T-helper 22 cell (primary cell): ENCODE measurements around the gene PPP6C.
"Not testable (repeated sequence)": the region's sequence is repeated elsewhere in the genome, so short reads cannot be mapped to it uniquely, and the experiment has no call there.

ENCODE experiments used
- DNase-seq: peaks from one replicate; pipeline ENCODE4 v3.0.0-alpha.2; 2020; ENCODE audit warnings: low read depth

Gene PPP6C

DNA sequence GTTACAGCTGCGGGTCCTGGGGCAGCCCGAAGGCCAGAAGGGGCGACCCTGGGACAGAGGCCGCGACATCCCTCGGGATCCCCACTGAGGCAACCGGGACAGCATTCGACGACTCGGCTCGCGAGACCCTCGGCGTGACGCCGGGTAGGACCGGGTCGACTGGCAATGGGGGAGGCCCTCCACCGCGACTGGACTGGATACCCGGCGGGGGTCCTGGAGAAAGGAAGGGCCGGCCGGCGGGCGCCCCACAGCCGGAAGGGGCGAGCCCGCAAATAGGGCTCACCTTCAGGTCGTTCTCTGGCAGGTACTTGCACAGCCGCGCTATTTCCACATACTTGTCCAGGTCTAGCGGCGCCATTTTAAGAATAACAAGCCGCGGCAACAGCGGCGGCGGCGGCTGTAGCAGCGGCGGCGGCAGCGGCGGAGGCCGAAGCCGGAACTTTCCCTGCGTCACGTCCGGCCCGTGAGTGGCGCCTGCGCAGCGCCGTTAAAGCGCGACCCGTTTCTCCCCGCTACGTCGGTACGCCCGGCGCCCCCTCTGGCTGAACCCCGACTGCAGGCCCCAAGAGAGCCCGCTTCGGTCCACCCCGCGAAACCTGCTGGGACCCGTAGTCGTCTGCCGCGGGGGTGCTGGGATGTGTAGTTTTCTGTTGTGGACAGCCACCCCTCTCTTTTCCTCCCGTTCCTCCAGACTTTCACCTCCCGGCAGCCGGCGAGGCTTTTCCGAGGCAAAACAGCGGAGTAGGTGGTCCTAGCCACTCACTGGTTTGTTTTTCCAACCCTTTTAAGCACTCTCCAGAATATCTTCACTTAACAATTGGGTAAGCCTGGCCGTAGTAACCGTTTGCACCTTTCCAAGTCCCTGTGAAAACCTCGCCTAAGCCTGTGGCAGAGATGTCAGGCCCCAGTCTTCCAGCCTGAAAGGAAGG lies at the start of gene PPP6C:
TSS of gene PPP6C (minus strand) at position 443 of the 929 bp plus-strand sequence. CDS start at position 358, 85 bp downstream.
- DNase-seq: peak; percentile 95

DNA sequence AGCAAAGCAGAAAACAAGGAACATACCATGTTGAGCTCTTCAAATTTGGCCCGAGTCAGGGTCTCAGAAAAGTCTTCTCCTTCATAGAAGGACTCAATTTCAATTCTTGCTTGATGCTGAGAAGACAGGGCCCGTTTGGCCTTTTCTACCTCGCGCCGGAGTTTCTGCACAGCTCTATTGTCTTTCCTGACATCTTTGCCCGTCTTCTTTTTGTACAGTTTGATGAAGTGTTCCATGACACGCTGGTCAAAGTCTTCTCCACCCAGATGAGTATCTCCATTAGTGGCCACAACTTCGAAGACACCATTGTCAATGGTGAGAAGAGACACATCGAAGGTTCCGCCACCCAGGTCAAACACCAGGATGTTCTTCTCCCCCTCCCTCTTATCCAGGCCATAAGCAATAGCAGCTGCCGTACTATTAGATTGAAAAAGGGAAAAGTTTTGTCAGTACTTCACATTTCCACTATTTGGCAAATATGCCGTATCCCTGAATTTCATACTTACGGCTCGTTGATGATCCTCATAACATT lies 49.4 kb upstream of the PPP6C start:
- no peak for DNase-seq

DNA sequence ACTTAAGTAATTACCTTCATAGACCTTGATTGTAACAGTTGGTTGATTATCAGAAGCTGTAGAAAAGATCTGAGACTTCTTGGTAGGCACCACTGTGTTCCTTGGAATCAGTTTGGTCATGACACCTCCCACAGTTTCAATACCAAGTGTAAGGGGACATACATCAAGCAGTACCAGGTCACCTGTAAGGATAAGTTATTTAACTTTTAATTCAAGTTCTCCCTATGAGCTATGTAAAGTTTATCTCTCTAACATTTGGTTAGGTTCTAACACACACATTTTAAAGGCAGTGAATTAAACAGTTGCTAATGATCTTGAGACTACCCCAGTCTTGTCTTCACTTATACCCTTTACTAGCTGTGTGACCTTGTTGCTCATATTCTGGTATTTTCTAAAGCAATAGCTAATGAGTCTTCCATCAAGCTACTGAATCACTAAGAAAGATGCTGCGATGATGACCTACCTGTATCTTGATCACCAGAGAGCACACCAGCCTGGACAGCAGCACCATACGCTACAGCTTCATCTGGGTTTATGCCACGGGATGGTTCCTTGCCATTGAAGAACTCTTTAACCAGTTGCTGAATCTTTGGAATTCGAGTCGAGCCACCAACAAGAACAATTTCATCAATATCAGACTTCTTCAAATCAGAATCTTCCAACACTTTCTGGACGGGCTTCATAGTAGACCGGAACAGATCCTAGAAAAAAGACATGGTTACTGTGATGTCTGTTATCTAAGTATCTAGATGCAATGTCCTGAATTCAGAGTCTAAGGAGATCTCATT lies 48.7 kb upstream of the PPP6C start:
- DNase-seq: no peak

GRCh38 chr9:125236520-125237159 lies 47.0 kb upstream of the PPP6C start:
- DNase-seq: not testable (repeated sequence)

DNA sequence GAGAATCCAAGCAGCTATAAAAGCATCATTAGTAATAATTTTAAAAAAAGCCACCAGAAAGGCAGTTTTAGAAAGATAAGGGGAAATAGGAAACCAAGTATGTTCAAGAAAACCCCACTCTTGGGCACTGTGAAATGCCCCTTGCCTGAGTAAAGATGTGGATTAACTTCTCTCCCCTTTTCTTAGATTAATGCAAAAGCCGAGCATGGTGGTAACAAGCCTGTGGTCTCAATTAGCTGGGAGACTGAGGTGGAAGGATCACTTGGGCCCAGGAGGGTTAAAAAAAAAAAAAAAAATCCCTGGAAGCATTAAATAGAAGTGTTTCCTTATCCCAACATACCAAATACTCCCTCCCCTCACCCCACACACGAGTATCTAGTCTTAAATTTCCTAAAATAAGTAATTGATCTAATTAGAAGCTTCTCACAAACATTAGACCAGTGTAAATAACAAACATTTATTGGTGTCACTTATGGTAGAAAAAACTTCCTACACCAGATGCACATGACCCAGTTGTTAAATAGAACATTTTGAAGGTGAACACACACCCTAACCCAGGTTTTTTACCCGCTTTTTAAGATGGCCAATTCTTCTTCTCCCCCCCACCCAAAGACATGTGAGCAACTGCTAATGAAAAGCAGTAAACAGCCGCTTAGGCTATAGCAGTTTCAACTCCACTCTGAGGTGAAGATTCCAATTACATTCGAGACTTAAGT lies 46.4 kb upstream of the PPP6C start:
- no peak for DNase-seq

DNA sequence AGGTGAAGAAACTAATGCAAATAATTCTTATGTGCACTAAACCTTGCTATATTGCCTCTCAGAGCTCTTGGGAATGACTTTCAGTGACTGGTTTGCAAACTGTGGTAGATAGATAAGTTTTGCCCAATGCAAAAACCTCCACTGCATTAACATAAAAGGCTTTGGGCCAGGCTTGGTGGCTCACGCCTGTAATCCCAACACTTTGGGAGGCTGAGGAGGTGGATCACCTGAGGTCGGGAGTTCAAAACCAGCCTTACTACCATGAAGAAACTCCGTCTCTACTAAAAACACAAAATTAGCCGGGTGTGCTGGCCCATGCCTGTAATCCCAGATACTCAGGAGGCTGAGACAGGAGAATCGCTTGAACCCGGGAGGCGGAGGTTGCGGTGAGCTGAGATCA lies 44.5 kb upstream of the PPP6C start:
- not testable (repeated sequence) for DNase-seq

DNA sequence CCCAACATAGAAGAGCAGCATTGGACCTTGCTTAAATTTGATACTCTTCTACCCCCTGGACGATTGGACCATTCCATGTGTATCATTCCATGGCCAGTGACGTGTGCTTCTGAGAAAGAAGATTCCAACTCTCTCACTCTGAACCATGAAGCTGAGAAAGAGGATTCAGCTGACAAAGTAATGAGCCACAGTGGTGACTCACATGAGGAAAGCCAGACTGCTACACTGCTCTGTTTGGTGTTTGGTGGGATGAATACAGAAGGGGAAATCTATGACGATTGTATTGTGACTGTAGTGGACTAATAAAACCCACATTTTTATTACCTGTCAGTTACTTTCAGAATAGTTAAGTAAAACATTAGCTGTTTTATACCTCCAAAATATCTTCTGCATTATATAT lies 44.1 kb upstream of the PPP6C start:
- no peak for DNase-seq

DNA sequence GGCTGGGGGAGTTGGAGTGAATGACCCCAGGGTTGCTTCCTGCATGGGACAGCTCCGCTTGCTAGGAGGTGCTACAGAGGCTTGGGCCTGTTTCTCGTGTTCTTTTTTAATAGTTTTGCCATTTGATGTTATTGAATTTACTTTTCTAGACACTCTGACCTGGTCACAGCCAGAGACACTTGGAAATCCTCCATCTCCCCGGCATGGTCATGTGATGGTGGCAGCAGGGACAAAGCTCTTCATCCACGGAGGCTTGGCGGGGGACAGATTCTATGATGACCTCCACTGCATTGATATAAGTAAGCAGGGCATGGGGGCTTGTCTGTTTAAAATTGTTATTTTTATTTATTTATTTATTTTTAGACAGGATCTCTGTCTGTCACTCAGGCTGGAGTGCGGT lies 38.2 kb upstream of the PPP6C start:
- DNase-seq: no peak

- not testable (repeated sequence) for DNase-seq
These were observed 35.3 kb upstream of the PPP6C start for GRCh38 chr9:125224858-125225257.

- DNase-seq: no peak
These were observed 29.0 kb upstream of the PPP6C start for GRCh38 chr9:125218621-125219020.

- DNase-seq: no peak
These were observed 24.6 kb upstream of the PPP6C start for GRCh38 chr9:125214186-125214585.

DNA sequence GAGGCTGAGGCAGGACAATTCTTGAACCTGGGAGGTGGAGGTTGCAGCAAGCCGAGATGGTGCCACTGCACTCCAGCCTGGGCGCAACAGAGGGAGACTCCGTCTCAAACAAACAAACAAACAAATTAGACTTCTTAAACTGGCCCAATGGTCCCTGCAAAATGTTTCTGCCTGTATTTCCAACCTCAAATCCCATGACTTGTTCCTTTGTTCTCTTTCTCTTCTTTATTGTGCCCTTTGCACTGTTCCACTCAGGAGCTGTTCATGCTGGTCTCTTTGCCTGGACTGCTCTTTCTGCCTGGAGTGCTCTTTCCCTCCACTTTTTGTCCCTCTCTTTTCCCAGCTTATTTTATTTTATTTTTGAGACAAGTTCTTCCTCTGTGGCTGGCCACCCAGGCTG lies 14.9 kb upstream of the PPP6C start:
- no peak for DNase-seq

GRCh38 chr9:125202846-125203618 lies 13.4 kb upstream of the PPP6C start:
- DNase-seq: no peak

GRCh38 chr9:125200216-125201047 lies 10.8 kb upstream of the PPP6C start, which contains the start of gene RABEPK:
Gene RABEPK, plus strand, starts transcription at chr9:125200542. Its CDS starts 2,472 bp downstream, at chr9:125203014.
- DNase-seq: peak; percentile 78

GRCh38 chr9:125195591-125195990 lies 6.0 kb upstream of the PPP6C start:
- not testable (repeated sequence) for DNase-seq

- DNase-seq: not testable (repeated sequence)
These were observed 4.9 kb upstream of the PPP6C start for GRCh38 chr9:125194466-125194865.

- DNase-seq: no peak
These were observed 778 bp upstream of the PPP6C start for GRCh38 chr9:125190361-125190801.

GRCh38 chr9:125189011-125189360 lies 617 bp downstream of the PPP6C start:
- no peak for DNase-seq

GRCh38 chr9:125183561-125183960 lies 6.0 kb downstream of the PPP6C start:
- no peak for DNase-seq

DNA sequence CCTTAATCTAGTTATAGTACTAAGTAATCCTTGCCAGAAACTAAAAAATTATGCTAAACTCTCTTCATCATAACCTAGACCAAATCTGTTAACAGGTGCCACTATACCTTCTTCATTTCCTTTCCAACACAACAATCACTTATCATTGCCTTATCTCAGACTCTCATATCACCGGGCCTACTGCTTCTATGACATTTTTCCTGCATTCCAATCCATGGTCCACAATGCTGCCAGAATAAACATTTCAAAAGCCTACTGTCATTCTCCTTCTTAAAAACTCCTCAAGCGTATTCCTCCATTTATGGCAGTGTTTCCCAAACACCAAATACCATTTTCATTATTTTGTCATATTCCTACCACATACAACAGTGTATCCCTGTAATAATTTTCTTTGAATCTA lies 6.5 kb downstream of the PPP6C start:
- DNase-seq: no peak
